Measurements from ENCODE around the gene INPP4B.

INPP4B gene

DNA sequence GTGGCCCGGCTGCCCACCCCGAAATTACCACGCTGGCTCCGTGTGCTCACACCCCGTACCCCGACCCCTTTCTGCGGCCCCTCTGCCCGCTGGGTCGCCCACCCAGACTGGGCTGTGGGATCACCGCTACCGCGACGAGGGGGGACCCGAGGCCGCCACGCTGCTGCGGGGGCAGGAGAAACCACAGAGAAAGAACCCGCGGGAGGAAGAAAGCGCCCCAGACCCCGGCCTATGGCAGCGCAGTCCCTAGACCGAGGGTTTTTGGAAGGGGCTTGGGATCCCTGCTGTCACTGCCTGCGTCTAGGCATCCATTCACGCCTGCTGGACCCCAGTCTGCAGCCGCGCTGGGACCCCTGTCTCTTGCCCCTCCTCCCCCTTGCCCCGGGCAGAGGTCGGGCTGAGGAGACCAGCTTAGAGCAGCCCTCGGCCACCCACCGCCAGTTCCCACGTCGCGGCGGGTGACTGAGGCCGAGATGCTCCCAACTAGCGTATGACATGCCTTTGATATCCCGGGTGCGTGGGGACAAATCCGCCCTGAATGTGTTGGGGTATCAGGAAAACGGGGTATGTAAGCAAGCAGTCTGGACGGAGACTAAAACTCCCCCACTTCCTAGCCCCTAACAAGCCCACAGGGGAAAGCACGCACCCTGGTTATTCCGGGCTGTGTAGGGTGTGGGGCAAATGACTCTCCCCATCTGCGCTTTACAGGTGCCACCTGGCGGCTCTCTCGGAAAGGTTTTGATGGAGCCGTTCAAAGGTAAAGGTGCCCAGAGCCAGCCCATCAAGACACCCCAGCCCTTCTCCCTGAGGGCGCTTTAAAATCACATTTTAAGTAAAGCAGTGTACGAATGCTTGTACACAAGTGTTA, 862 bp upstream of the INPP4B start:
- Histone ChIP-seq H3K27ac (peak overlapping the region; percentile 85 to 91), H3K4me3 (peak overlapping the region; percentile 83)
- TF ChIP-seq, protein P1, sequence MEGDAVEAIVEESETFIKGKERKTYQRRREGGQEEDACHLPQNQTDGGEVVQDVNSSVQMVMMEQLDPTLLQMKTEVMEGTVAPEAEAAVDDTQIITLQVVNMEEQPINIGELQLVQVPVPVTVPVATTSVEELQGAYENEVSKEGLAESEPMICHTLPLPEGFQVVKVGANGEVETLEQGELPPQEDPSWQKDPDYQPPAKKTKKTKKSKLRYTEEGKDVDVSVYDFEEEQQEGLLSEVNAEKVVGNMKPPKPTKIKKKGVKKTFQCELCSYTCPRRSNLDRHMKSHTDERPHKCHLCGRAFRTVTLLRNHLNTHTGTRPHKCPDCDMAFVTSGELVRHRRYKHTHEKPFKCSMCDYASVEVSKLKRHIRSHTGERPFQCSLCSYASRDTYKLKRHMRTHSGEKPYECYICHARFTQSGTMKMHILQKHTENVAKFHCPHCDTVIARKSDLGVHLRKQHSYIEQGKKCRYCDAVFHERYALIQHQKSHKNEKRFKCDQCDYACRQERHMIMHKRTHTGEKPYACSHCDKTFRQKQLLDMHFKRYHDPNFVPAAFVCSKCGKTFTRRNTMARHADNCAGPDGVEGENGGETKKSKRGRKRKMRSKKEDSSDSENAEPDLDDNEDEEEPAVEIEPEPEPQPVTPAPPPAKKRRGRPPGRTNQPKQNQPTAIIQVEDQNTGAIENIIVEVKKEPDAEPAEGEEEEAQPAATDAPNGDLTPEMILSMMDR (IDR thresholded peaks at IDR 0.05) = peak; percentile 32
- DNase-seq (ENCODE audit: low spot score) = no peak

DNA sequence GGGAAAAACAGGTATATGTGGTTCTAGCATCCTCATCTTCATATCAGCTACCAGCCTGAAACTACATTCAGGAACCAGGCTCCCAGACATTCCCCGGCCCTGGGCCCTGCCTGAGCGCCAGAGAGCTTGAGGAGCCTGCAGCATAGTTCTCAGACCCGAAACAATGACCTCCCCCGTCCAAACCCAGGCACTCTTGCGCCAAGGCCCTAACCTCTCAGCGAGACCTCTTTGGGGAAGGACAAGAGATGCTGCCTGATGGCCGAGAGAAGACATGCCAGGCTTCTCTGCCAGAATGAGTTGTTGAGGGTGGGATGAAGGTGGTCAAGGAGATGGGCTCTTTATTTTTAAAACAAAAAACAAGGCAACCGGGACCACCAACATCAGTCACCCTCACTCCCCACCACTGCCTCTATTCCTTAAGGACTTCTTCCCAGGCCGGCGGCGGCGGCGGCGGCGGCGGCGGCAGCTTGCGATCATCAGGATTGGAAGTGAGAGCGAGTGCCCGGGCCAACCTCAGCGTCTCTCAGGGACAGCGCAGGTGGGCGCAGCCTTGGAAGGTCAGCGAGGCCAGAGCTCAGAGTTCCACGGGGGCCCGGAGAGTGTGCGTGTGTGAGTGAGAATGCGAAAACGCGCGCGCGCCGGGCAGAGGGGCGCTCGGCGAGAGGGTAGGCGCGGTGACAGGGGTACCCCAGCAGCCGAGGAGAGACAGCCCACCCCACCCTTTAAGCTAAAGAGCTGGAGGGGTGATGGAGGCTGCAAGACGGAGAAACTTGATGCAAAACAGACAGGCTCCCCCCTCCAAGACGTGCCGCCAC, 601 bp downstream of the INPP4B start:
- peak overlapping the region; percentile 83 for H3K4me3 ChIP-seq
- H3K27ac ChIP-seq = peak overlapping the region; percentile 85 to 91
- TF ChIP-seq, protein P1 (IDR thresholded peaks at IDR 0.05) = no peak
- peak; percentile 77 for DNase-seq (ENCODE audit: low spot score)

GRCh38 chr4:142844782-142845181, 1.3 kb downstream of the INPP4B start:
- TF ChIP-seq, protein P1 (IDR thresholded peaks at IDR 0.05) = no peak
- DNase-seq (ENCODE audit: low spot score) = no peak
- Histone ChIP-seq H3K27ac (peak overlapping the region; percentile 85 to 91), H3K4me3 (peak overlapping the region; percentile 83)

GRCh38 chr4:142840516-142841123, 5.5 kb downstream of the INPP4B start:
- DNase-seq (ENCODE audit: low spot score) = no peak
- no peak overlapping the region for H3K27ac ChIP-seq
- TF ChIP-seq, protein P1 (IDR thresholded peaks at IDR 0.05) = peak; percentile 37
- no peak overlapping the region for H3K4me3 ChIP-seq

DNA sequence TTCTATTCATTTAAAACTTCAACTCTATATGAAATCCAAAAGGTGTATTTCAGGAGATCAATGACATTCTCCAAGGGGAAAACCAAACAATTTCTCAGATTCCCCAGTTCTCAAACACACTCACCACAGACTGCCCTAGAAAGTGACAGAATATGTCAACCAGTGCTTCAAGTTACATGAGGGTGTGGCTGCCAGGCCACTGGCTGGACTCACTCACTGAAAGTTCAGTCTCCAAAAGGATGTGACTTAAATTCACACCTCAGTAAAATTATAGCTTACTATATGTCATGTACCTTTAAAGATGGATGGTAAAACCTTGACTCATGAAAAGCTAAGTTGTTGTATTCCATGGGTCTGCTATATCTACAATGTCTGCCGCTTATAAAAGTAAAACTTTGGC, 7.3 kb downstream of the INPP4B start:
- Histone ChIP-seq H3K4me3 (no peak overlapping the region), H3K27ac (no peak overlapping the region)
- TF ChIP-seq, protein P1 (IDR thresholded peaks at IDR 0.05) = no peak
- DNase-seq (ENCODE audit: low spot score) = no peak

GRCh38 chr4:142832022-142832421, 14.1 kb downstream of the INPP4B start:
- no peak for DNase-seq (ENCODE audit: low spot score)
- no peak overlapping the region for H3K4me3 ChIP-seq
- no peak overlapping the region for H3K27ac ChIP-seq
- TF ChIP-seq, protein P1 (IDR thresholded peaks at IDR 0.05) = no peak

Measured in coronary artery (tissue), 2 donors.